Astrocyte (in vitro differentiated cells and primary cell): ENCODE results near the gene GPX4. TPM values are rescaled to one million over a fixed set of nuclear protein-coding genes. Genes with fewer than 3 reads are reported as not detected.
A peak's percentile ranks its signal among the peaks of the same experiment; 100 is the strongest.
"Not testable (repeated sequence)": the region's sequence is repeated elsewhere in the genome, so short reads cannot be mapped to it uniquely, and the experiment has no call there.

ENCODE experiments used
- DNase-seq: peaks from one replicate; pipeline ENCODE4 v3.0.0-alpha.2; 2010; ENCODE audit warnings: low read depth
- FAIRE-seq: peaks from 2 replicates; lab custom pipeline; 2011; peaks lifted over from hg19 to GRCh38; lab: Jason Lieb, UNC
- H2AFZ ChIP-seq: 2 replicates; pipeline ENCODE4 v1.6.0; 2012; ENCODE audit warnings: low read depth, low read length, inconsistent platforms
- H3K27ac ChIP-seq: 2 replicates; pipeline ENCODE4 v1.5.1; 2011; ENCODE audit warnings: low read depth, low read length, inconsistent platforms
- H3K27me3 ChIP-seq: 2 replicates; pipeline ENCODE4 v1.6.0; 2011; ENCODE audit warnings: low read length, inconsistent platforms; ENCODE audit not compliant: insufficient read depth
- H3K36me3 ChIP-seq: 2 replicates; pipeline ENCODE4 v1.5.1; 2011; ENCODE audit warnings: low read length, inconsistent platforms; ENCODE audit not compliant: insufficient read depth
- H3K4me1 ChIP-seq: 2 replicates; pipeline ENCODE4 v1.5.1; 2011; ENCODE audit warnings: low read length, inconsistent platforms; ENCODE audit not compliant: insufficient read depth
- H3K4me2 ChIP-seq: 2 replicates; pipeline ENCODE4 v1.6.0; 2012; ENCODE audit warnings: low read length, inconsistent platforms
- H3K4me3 ChIP-seq: 2 replicates; pipeline ENCODE4 v1.5.1; 2011; ENCODE audit warnings: low read depth, mild to moderate bottlenecking, low read length, inconsistent platforms; ENCODE audit not compliant: insufficient read depth
- H3K79me2 ChIP-seq: 2 replicates; pipeline ENCODE4 v1.6.0; 2012; ENCODE audit warnings: mild to moderate bottlenecking, low read length, inconsistent platforms; ENCODE audit not compliant: insufficient read depth
- H3K9ac ChIP-seq: 2 replicates; pipeline ENCODE4 v1.6.0; 2012; ENCODE audit warnings: mild to moderate bottlenecking, low read length, inconsistent platforms
- H3K9me3 ChIP-seq: 2 replicates; pipeline ENCODE4 v1.5.1; 2012; ENCODE audit warnings: low read depth, mild to moderate bottlenecking, low read length, inconsistent platforms; ENCODE audit not compliant: insufficient read depth
- H4K20me1 ChIP-seq: 2 replicates; pipeline ENCODE4 v1.6.0; 2012; ENCODE audit warnings: low read length, inconsistent platforms; ENCODE audit not compliant: insufficient read depth
- H3K27ac Mint-ChIP-seq: one replicate; pipeline ENCODE4 v1.8.0; 2021; ENCODE audit warnings: mild to moderate bottlenecking, mixed read lengths; ENCODE audit not compliant: unreplicated experiment
- H3K27me3 Mint-ChIP-seq: one replicate; pipeline ENCODE4 v1.8.0; 2021; ENCODE audit warnings: low read depth, mixed read lengths; ENCODE audit not compliant: unreplicated experiment
- H3K36me3 Mint-ChIP-seq: one replicate; pipeline ENCODE4 v1.8.0; 2021; ENCODE audit warnings: low read depth, mixed read lengths; ENCODE audit not compliant: unreplicated experiment
- H3K4me1 Mint-ChIP-seq: one replicate; pipeline ENCODE4 v1.8.0; 2021; ENCODE audit warnings: low read depth, mixed read lengths; ENCODE audit not compliant: unreplicated experiment
- H3K4me3 Mint-ChIP-seq: one replicate; pipeline ENCODE4 v1.8.0; 2021; ENCODE audit warnings: mild to moderate bottlenecking, moderate library complexity, mixed read lengths; ENCODE audit not compliant: unreplicated experiment
- H3K9me3 Mint-ChIP-seq: one replicate; pipeline ENCODE4 v1.8.0; 2021; ENCODE audit warnings: mild to moderate bottlenecking, mixed read lengths; ENCODE audit not compliant: unreplicated experiment
- EZH2 ChIP-seq: IDR thresholded peaks from 2 replicates; pipeline ENCODE4 v1.6.1; 2012; ENCODE audit warnings: mild to moderate bottlenecking, low read length, inconsistent platforms; ENCODE audit not compliant: insufficient read depth
- total RNA-seq: library from RNA; stranded (reverse); gene quantifications from 2 replicates; pipeline ENCODE4 v1.2.1, GENCODE V29; 2021
- TF ChIP-seq, protein P1 (sequence below): IDR thresholded peaks from 2 replicates; pipeline ENCODE4 v1.5.1; 2011; ENCODE audit warnings: low read depth, mild to moderate bottlenecking, inconsistent platforms, low read length, moderate library complexity; ENCODE audit not compliant: insufficient read depth

The GPX4 gene
- total RNA-seq, 1 donor from 2014 or later = 325 TPM

DNA sequence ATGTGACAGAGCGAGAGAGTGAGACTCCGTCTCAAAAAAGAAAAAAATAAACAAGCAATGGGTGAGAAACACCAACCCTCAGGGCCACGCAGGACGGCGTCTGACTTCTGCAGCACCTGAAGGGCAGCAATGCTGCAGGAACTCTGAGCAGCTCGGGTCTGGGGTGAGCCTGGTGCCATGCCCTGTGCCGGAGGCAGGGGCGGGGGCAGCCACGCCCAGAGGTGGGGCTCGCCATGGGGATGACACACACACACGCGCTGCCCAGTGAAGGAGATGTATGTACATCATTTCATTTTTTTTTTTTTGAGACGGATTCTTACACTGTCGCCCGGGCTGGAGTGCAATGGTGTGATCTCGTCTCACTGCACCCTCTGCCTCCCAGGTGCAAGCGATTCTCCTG, 24.3 kb downstream of the GPX4 start:
- no peaks in the 10 kb centered on the region for H3K27me3 Mint-ChIP-seq
- Histone ChIP-seq H4K20me1 (peaks cover 54% of the 10 kb centered on the region), H3K4me1 (peaks cover 29% of the 10 kb centered on the region), H3K36me3 (peaks cover 2% of the 10 kb centered on the region), H3K9ac (no peak overlapping the region), H3K4me3 (no peak overlapping the region), H3K27ac (no peak overlapping the region), H3K27me3 (no peaks in the 10 kb centered on the region), H3K4me2 (no peak overlapping the region), H3K9me3 (no peaks in the 10 kb centered on the region), H3K79me2 (peaks cover 79% of the 10 kb centered on the region), H2AFZ (no peak overlapping the region)
- DNase-seq = no peak
- TF ChIP-seq, protein P1, sequence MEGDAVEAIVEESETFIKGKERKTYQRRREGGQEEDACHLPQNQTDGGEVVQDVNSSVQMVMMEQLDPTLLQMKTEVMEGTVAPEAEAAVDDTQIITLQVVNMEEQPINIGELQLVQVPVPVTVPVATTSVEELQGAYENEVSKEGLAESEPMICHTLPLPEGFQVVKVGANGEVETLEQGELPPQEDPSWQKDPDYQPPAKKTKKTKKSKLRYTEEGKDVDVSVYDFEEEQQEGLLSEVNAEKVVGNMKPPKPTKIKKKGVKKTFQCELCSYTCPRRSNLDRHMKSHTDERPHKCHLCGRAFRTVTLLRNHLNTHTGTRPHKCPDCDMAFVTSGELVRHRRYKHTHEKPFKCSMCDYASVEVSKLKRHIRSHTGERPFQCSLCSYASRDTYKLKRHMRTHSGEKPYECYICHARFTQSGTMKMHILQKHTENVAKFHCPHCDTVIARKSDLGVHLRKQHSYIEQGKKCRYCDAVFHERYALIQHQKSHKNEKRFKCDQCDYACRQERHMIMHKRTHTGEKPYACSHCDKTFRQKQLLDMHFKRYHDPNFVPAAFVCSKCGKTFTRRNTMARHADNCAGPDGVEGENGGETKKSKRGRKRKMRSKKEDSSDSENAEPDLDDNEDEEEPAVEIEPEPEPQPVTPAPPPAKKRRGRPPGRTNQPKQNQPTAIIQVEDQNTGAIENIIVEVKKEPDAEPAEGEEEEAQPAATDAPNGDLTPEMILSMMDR = no peak
- no peak for TF ChIP-seq EZH2
- peaks cover 8% of the 10 kb centered on the region for H3K36me3 Mint-ChIP-seq
- no peaks in the 10 kb centered on the region for H3K9me3 Mint-ChIP-seq
- H3K4me3 Mint-ChIP-seq = no peak overlapping the region
- no peak for FAIRE-seq
- H3K4me1 Mint-ChIP-seq = no peaks in the 10 kb centered on the region
- H3K27ac Mint-ChIP-seq = no peak overlapping the region

DNA sequence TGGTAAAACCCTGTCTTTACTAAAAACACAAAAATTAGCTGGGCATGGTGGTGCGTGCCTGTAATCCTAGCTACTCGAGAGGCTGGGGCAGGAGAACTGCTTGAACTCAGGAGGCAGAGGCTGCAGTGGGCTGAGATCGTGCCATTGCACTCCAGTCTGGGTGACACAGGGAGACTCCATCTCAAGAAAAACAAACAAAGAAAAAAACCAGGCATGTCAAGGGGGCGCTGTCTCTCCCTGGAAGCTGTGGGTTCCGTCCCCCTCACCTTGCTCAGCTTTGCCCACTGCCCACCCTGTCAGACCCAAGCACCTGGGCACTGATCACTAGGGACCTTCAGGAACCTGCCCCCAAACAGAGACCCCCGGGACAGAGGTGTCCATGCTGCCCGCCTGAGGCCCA, 25.3 kb downstream of the GPX4 start:
- Histone ChIP-seq H4K20me1 (peaks cover 51% of the 10 kb centered on the region), H3K79me2 (peaks cover 82% of the 10 kb centered on the region), H3K4me1 (peaks cover 29% of the 10 kb centered on the region)
- not testable (repeated sequence) for H3K4me2 ChIP-seq, H3K4me3 ChIP-seq, FAIRE-seq, H3K36me3 ChIP-seq, H3K4me3 Mint-ChIP-seq, H3K27me3 ChIP-seq, H3K9ac ChIP-seq, H3K27ac Mint-ChIP-seq, H2AFZ ChIP-seq, H3K27me3 Mint-ChIP-seq, H3K27ac ChIP-seq, H3K4me1 Mint-ChIP-seq, DNase-seq, H3K9me3 ChIP-seq, H3K9me3 Mint-ChIP-seq, H3K36me3 Mint-ChIP-seq

DNA sequence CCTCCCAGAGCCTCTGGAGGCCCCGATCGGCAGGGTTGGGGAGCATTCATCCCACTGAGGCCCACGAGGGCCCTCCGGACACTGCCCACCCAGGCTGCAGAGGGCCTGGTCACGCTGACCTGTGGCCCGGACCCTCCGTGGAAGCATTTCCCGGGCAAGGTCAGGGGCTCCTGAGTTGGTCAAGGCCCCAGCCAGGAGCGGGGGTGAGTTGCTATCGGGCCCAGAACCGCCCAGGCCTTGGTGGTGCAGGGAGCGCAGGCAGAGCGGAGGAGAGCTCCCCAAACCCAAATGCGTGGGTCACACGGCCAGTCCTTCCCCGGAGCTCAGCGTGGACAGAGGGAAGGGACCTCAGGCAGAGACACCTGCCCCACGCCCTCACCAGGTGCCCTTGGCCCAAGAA, 25.7 kb downstream of the GPX4 start:
- no peak overlapping the region for H3K27ac ChIP-seq
- H3K4me1 ChIP-seq = peaks cover 29% of the 10 kb centered on the region
- no peak overlapping the region for H3K4me3 ChIP-seq
- peaks cover 86% of the 10 kb centered on the region for H3K79me2 ChIP-seq
- no peak overlapping the region for H3K27ac Mint-ChIP-seq
- H3K27me3 ChIP-seq = no peaks in the 10 kb centered on the region
- H3K36me3 Mint-ChIP-seq = peaks cover 11% of the 10 kb centered on the region
- no peak for TF ChIP-seq EZH2
- TF ChIP-seq, protein P1 = no peak
- FAIRE-seq (no peak), DNase-seq (no peak)
- peaks cover 51% of the 10 kb centered on the region for H4K20me1 ChIP-seq
- no peaks in the 10 kb centered on the region for H3K9me3 Mint-ChIP-seq
- no peaks in the 10 kb centered on the region for H3K9me3 ChIP-seq
- H3K36me3 ChIP-seq = peaks cover 2% of the 10 kb centered on the region
- H3K4me1 Mint-ChIP-seq = peaks cover 6% of the 10 kb centered on the region
- H3K4me3 Mint-ChIP-seq = no peak overlapping the region
- no peak overlapping the region for H2AFZ ChIP-seq
- H3K4me2 ChIP-seq = peak overlapping the region; percentile 98
- no peaks in the 10 kb centered on the region for H3K27me3 Mint-ChIP-seq
- H3K9ac ChIP-seq = no peak overlapping the region
